ENCODE data around the gene USP13. TPM values are rescaled to one million over a fixed set of nuclear protein-coding genes. Genes with fewer than 3 reads are reported as not detected.

USP13 gene
- total and polyA plus RNA-seq, 2 of the 13 experiments (the other 11 are each of a cell fraction or from before 2014, with no cell fraction given): 15.9 to 36.7 TPM

- Histone ChIP-seq H2AFZ (ENCODE audit: low read length) (no peak overlapping the region), H3K4me3 (replicated peaks in 1 of 3; ENCODE audit: insufficient read depth in 1 of 3, low read depth in 2 of 3, low read length in 3 of 3) (no peak overlapping the region), H4K20me1 (ENCODE audit: insufficient read depth, low read length) (no peaks in the 10 kb centered on the region; the same call in 1 of the 2 replicates), H3K4me2 (ENCODE audit: low read depth, low read length) (no peak overlapping the region), H3K36me3 (replicated peaks in 1 of 2; ENCODE audit: control insufficient read depth in 1 of 2, insufficient read depth in 2 of 2, low read length in 2 of 2) (no peaks in the 10 kb centered on the region; a peak in 1 of 5 replicates), H3K27ac (ENCODE audit: extremely low read length, insufficient read depth, low read length) (peak overlapping the region; percentile 24), H3K27me3 (ENCODE audit: control insufficient read depth in 1 of 2, insufficient read depth in 2 of 2, low read length in 2 of 2) (no peaks in the 10 kb centered on the region), H3K9ac (ENCODE audit: insufficient read depth, low read depth, low read length) (no peak overlapping the region), H3K4me1 (ENCODE audit: insufficient read depth, low read length) (peaks cover 39% of the 10 kb centered on the region), H3K79me2 (ENCODE audit: insufficient read depth, low read length) (peaks cover 83% of the 10 kb centered on the region), H3K9me3 (ENCODE audit: low read length) (no peaks in the 10 kb centered on the region)
- DNase-seq (ENCODE audit: low spot score) (no peak), FAIRE-seq (no peak), ATAC-seq (no peak)
- ChIA-PET CTCF (ENCODE audit: low intra/inter-chr PET ratio, low total read pairs) (no interaction called here), POLR2A (no interaction called here)
- TSS peak; percentile 19 for BruUV-seq (replicated peaks)
- WGBS (ENCODE audit: low lambda C conversion rate): 93% methylated on average over 4 of the region's 4 CpGs
- in situ Hi-C loops (cut with HindIII; ENCODE audit: extremely low pct_ligation_motif_present, low pct_unique_long_range_greater_than_20kb) (no loop called here), intact Hi-C loops (cut with micrococcal nuclease; ENCODE audit: unreplicated experiment) (no loop called here)
- TF ChIP-seq FOXP4 (CRISPR knock-in tag; IDR thresholded peaks at IDR 0.05): no peak
- TF ChIP-seq IRF2 (CRISPR knock-in tag; IDR thresholded peaks at IDR 0.05): no peak
- TF ChIP-seq PBX3 (CRISPR knock-in tag; IDR thresholded peaks at IDR 0.05; ENCODE audit: borderline replicate concordance): no peak
- no peak for TF ChIP-seq CREB3 (CRISPR knock-in tag; IDR thresholded peaks at IDR 0.05)
- no peak for TF ChIP-seq FOXA1 (IDR thresholded peaks at IDR 0.05)
- TF ChIP-seq FOXA1 (CRISPR knock-in tag; IDR thresholded peaks at IDR 0.05): no peak
- TF ChIP-seq, protein P1, sequence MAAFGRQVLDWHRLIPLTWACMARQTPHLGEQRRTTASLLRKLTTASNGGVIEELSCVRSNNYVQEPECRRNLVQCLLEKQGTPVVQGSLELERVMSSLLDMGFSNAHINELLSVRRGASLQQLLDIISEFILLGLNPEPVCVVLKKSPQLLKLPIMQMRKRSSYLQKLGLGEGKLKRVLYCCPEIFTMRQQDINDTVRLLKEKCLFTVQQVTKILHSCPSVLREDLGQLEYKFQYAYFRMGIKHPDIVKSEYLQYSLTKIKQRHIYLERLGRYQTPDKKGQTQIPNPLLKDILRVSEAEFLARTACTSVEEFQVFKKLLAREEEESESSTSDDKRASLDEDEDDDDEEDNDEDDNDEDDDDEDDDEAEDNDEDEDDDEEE (CRISPR knock-in tag; IDR thresholded peaks at IDR 0.05): no peak
- no peak for TF ChIP-seq KDM4B (CRISPR knock-in tag; IDR thresholded peaks at IDR 0.05)
- TF ChIP-seq ZNF597 (CRISPR knock-in tag; IDR thresholded peaks at IDR 0.05): no peak
- no peak for TF ChIP-seq ZBTB7A (CRISPR knock-in tag; IDR thresholded peaks at IDR 0.05)
- no peak for TF ChIP-seq KDM5B (CRISPR knock-in tag; IDR thresholded peaks at IDR 0.05; ENCODE audit: borderline replicate concordance)
- TF ChIP-seq HNRNPK (IDR thresholded peaks at IDR 0.05; ENCODE audit: low read depth, low read length, poor library complexity, severe bottlenecking): no peak
- TF ChIP-seq ARID5B (CRISPR knock-in tag; IDR thresholded peaks at IDR 0.05): no peak
These were observed 20.1 kb downstream of the USP13 start for GRCh38 chr3:179672918-179673317.

Data from HepG2 (cell line).